ENCODE data around the gene ESRRB.

Gene ESRRB

GRCh38 chr14:76346391-76347160 is 29.4 kb upstream of the ESRRB start:
- no peak overlapping the region for H3K27ac ChIP-seq
- TF ChIP-seq CTCF (conservative IDR thresholded peaks at IDR 0.05) = no peak

GRCh38 chr14:76348898-76349297 is 27.0 kb upstream of the ESRRB start:
- no peak for TF ChIP-seq CTCF (conservative IDR thresholded peaks at IDR 0.05)
- no peak overlapping the region for H3K27ac ChIP-seq

GRCh38 chr14:76349993-76350392 is 25.9 kb upstream of the ESRRB start:
- TF ChIP-seq CTCF (conservative IDR thresholded peaks at IDR 0.05) = no peak
- no peak overlapping the region for H3K27ac ChIP-seq

- TF ChIP-seq CTCF (conservative IDR thresholded peaks at IDR 0.05) = no peak
- H3K27ac ChIP-seq = no peak overlapping the region
Measured at GRCh38 chr14:76350671-76351070, 25.3 kb upstream of the ESRRB start.

GRCh38 chr14:76351941-76352340 is 24.0 kb upstream of the ESRRB start:
- no peak for TF ChIP-seq CTCF (conservative IDR thresholded peaks at IDR 0.05)
- no peak overlapping the region for H3K27ac ChIP-seq

- H3K27ac ChIP-seq = no peak overlapping the region
- peak; percentile 93 for TF ChIP-seq CTCF (conservative IDR thresholded peaks at IDR 0.05)
Measured at GRCh38 chr14:76352639-76353281, 23.2 kb upstream of the ESRRB start.

- H3K27ac ChIP-seq = no peak overlapping the region
- no peak for TF ChIP-seq CTCF (conservative IDR thresholded peaks at IDR 0.05)
Measured at GRCh38 chr14:76354310-76354709, 21.6 kb upstream of the ESRRB start.

Data from VCaP (cell line).